Measurements from ENCODE around the gene TSNAX. TPM values are rescaled to one million over a fixed set of nuclear protein-coding genes. Genes with fewer than 3 reads are reported as not detected.

The TSNAX gene
- total and polyA plus RNA-seq, 2 of the 8 experiments (the other 6 are each of a cell fraction or from before 2014, with no cell fraction given): 7.7 to 34.0 TPM

GRCh38 chr1:231512147-231512698 lies 16.2 kb upstream of the TSNAX start (continued):
- TF ChIP-seq GABPA (IDR thresholded peaks at IDR 0.05; ENCODE audit: borderline replicate concordance, insufficient read depth, low read length) (no peak), SP2 (IDR thresholded peaks at IDR 0.05; ENCODE audit: low read length) (no peak), POU5F1 (IDR thresholded peaks at IDR 0.05; ENCODE audit: low read depth, low read length) (no peak), JUND (IDR thresholded peaks at IDR 0.05; ENCODE audit: low read length) (no peak), GTF2F1 (IDR thresholded peaks at IDR 0.05; ENCODE audit: borderline replicate concordance, low read depth, low read length) (no peak), CEBPB (IDR thresholded peaks at IDR 0.05; ENCODE audit: low read depth, low read length) (no peak), EP300 (IDR thresholded peaks at IDR 0.05; ENCODE audit: borderline replicate concordance in 1 of 2, low read depth in 2 of 2, low read length in 2 of 2) (no peak), TBP (IDR thresholded peaks at IDR 0.05; ENCODE audit: low read depth, low read length) (no peak)
